ENCODE measurements around the gene PRKX.
"Not testable (repeated sequence)": the region's sequence is repeated elsewhere in the genome, so short reads cannot be mapped to it uniquely, and the experiment has no call there.

PRKX gene

GRCh38 chrX:3567686-3568085 is 145.8 kb downstream of the PRKX start:
- no peaks in the 10 kb centered on the region for H3K9me3 ChIP-seq (replicated peaks; ENCODE audit: insufficient read depth, low read length)
- no peaks in the 10 kb centered on the region for H3K4me1 ChIP-seq (ENCODE audit: low read length)
- no peak for TF ChIP-seq CTCF (IDR thresholded peaks at IDR 0.05; ENCODE audit: low read length)
- TF ChIP-seq EZH2 (optimal IDR thresholded peaks at IDR 0.05; ENCODE audit: low read depth, low read length): no peak
- no peak for TF ChIP-seq EZH2phosphoT487 (IDR thresholded peaks at IDR 0.05; ENCODE audit: low read length)
- no peak overlapping the region for H3K4me3 ChIP-seq (ENCODE audit: low read length)
- H3K79me2 ChIP-seq (ENCODE audit: low read length): no peaks in the 10 kb centered on the region
- no peaks in the 10 kb centered on the region for H4K20me1 ChIP-seq (ENCODE audit: insufficient read depth, low read length)
- no peak overlapping the region for H2AFZ ChIP-seq (ENCODE audit: low read length)
- no peaks in the 10 kb centered on the region for H3F3A ChIP-seq (ENCODE audit: insufficient read depth, low read length)
- no peak overlapping the region for H3K9ac ChIP-seq (ENCODE audit: low read length)
- H3K36me3 ChIP-seq (replicated peaks; ENCODE audit: insufficient read depth, low read length): no peaks in the 10 kb centered on the region
- no peaks in the 10 kb centered on the region for H3K9me2 ChIP-seq (replicated peaks; ENCODE audit: insufficient read depth, low read length)
- H3K4me2 ChIP-seq (ENCODE audit: low read depth, low read length): no peak overlapping the region
- DNase-seq: no peak
- no peak overlapping the region for H3K27ac ChIP-seq (ENCODE audit: low read length)
- no peaks in the 10 kb centered on the region for H3K27me3 ChIP-seq (replicated peaks; ENCODE audit: insufficient read depth, low read length)

- no peaks in the 10 kb centered on the region for H3K9me2 ChIP-seq (replicated peaks; ENCODE audit: insufficient read depth, low read length)
- no peak overlapping the region for H3K27ac ChIP-seq (ENCODE audit: low read length)
- no peak overlapping the region for H3K9ac ChIP-seq (ENCODE audit: low read length)
- H3K79me2 ChIP-seq (ENCODE audit: low read length): no peaks in the 10 kb centered on the region
- no peaks in the 10 kb centered on the region for H3K4me1 ChIP-seq (ENCODE audit: low read length)
- H2AFZ ChIP-seq (ENCODE audit: low read length): no peak overlapping the region
- H3K36me3 ChIP-seq (replicated peaks; ENCODE audit: insufficient read depth, low read length): no peaks in the 10 kb centered on the region
- no peak overlapping the region for H3K4me3 ChIP-seq (ENCODE audit: low read length)
- no peak for TF ChIP-seq EZH2 (optimal IDR thresholded peaks at IDR 0.05; ENCODE audit: low read depth, low read length)
- TF ChIP-seq CTCF (IDR thresholded peaks at IDR 0.05; ENCODE audit: low read length): no peak
- TF ChIP-seq EZH2phosphoT487 (IDR thresholded peaks at IDR 0.05; ENCODE audit: low read length): no peak
- no peaks in the 10 kb centered on the region for H4K20me1 ChIP-seq (ENCODE audit: insufficient read depth, low read length)
- no peak overlapping the region for H3K4me2 ChIP-seq (ENCODE audit: low read depth, low read length)
- H3F3A ChIP-seq (ENCODE audit: insufficient read depth, low read length): no peaks in the 10 kb centered on the region
- DNase-seq: no peak
- no peaks in the 10 kb centered on the region for H3K9me3 ChIP-seq (replicated peaks; ENCODE audit: insufficient read depth, low read length)
- H3K27me3 ChIP-seq (replicated peaks; ENCODE audit: insufficient read depth, low read length): no peaks in the 10 kb centered on the region
Observed at GRCh38 chrX:3563451-3563850, 150.0 kb downstream of the PRKX start.

- DNase-seq; H3F3A ChIP-seq (ENCODE audit: insufficient read depth, low read length); H3K36me3 ChIP-seq (replicated peaks; ENCODE audit: insufficient read depth, low read length); H2AFZ ChIP-seq (ENCODE audit: low read length); H3K9me3 ChIP-seq (replicated peaks; ENCODE audit: insufficient read depth, low read length); H3K27ac ChIP-seq (ENCODE audit: low read length); H3K4me2 ChIP-seq (ENCODE audit: low read depth, low read length); H3K27me3 ChIP-seq (replicated peaks; ENCODE audit: insufficient read depth, low read length); H3K9me2 ChIP-seq (replicated peaks; ENCODE audit: insufficient read depth, low read length); H3K9ac ChIP-seq (ENCODE audit: low read length); H3K4me1 ChIP-seq (ENCODE audit: low read length); H4K20me1 ChIP-seq (ENCODE audit: insufficient read depth, low read length); H3K79me2 ChIP-seq (ENCODE audit: low read length); H3K4me3 ChIP-seq (ENCODE audit: low read length): not testable (repeated sequence)
Observed at GRCh38 chrX:3560010-3560409, 153.4 kb downstream of the PRKX start.
